LHCN-M2 (cell line): ENCODE data around the gene MCM5. TPM values are rescaled to one million over a fixed set of nuclear protein-coding genes. Genes with fewer than 3 reads are reported as not detected.
"Not testable (repeated sequence)": the region's sequence is repeated elsewhere in the genome, so short reads cannot be mapped to it uniquely, and the experiment has no call there.

Experiments used
- DNase-seq: peaks from one replicate; pipeline ENCODE4 v3.0.0-alpha.2; 2012; ENCODE audit warnings: low read depth
- total RNA-seq: library from RNA; depleted of rRNA; stranded (reverse); fragments of >200 nt; gene quantifications from 2 replicates; pipeline ENCODE4 v1.2.3, GENCODE V29; 2014

Gene MCM5
- total RNA-seq, 1 experiment from 2014 or later = 100 TPM

- no peak for DNase-seq
These were observed 51.1 kb downstream of the MCM5 start for GRCh38 chr22:35450824-35451569.

- DNase-seq = no peak
These were observed 51.7 kb downstream of the MCM5 start for GRCh38 chr22:35451592-35451991.

GRCh38 chr22:35452351-35452781 lies 52.4 kb downstream of the MCM5 start:
- no peak for DNase-seq

- DNase-seq = no peak
These were observed 53.1 kb downstream of the MCM5 start for GRCh38 chr22:35452810-35453743.

GRCh38 chr22:35454416-35455054 lies 54.6 kb downstream of the MCM5 start:
- DNase-seq = peak; percentile 18

GRCh38 chr22:35455529-35455928 lies 55.6 kb downstream of the MCM5 start:
- DNase-seq = no peak

GRCh38 chr22:35456757-35457156 lies 56.8 kb downstream of the MCM5 start:
- DNase-seq = no peak

GRCh38 chr22:35457729-35458546 lies 58.0 kb downstream of the MCM5 start:
- DNase-seq = no peak

- DNase-seq = no peak
These were observed 58.8 kb downstream of the MCM5 start for GRCh38 chr22:35458547-35459422.

- no peak for DNase-seq
These were observed 59.5 kb downstream of the MCM5 start for GRCh38 chr22:35459423-35459894.

- DNase-seq = not testable (repeated sequence)
These were observed 60.0 kb downstream of the MCM5 start for GRCh38 chr22:35459976-35460375.

- DNase-seq = no peak
These were observed 60.7 kb downstream of the MCM5 start for GRCh38 chr22:35460688-35461087.

- no peak for DNase-seq
These were observed 62.7 kb downstream of the MCM5 start for GRCh38 chr22:35462498-35463230.

- no peak for DNase-seq
These were observed 63.4 kb downstream of the MCM5 start for GRCh38 chr22:35463231-35463933.

GRCh38 chr22:35464399-35464798 lies 64.5 kb downstream of the MCM5 start:
- DNase-seq = no peak

- no peak for DNase-seq
These were observed 65.3 kb downstream of the MCM5 start for GRCh38 chr22:35465109-35465701.

- DNase-seq = peak; percentile 48
These were observed 67.9 kb downstream of the MCM5 start for GRCh38 chr22:35467681-35468434.
